Tibial nerve (tissue), 4 donors: ENCODE measurements around the gene TWNK.

Experiments used
- CTCF ChIP-seq, 5 experiments: fragments of 200-600 bp in 3 of 5; fragments of 450-650 bp in 2 of 5; sonication (generic) in 3 of 5; IDR thresholded peaks; one replicate each; pipeline ENCODE4 v1.5.1; 2016 to 2019; ENCODE audit warnings: antibody characterized with exemption in 5 of 5, mild to moderate bottlenecking in 3 of 5, moderate library complexity in 2 of 5
- EP300 ChIP-seq, 2 donors: sonication (generic); formaldehyde crosslinking; IDR thresholded peaks; one replicate each; pipeline ENCODE4 v1.6.1; 2017; ENCODE audit warnings: antibody characterized with exemption in 2 of 2, mild to moderate bottlenecking in 1 of 2
- POLR2A ChIP-seq, 2 donors: fragments of 450-650 bp; IDR thresholded peaks; one replicate each; pipeline ENCODE4 v1.6.1; 2017; ENCODE audit warnings: antibody characterized with exemption in 2 of 2, mild to moderate bottlenecking in 2 of 2, moderate library complexity in 2 of 2

DNA sequence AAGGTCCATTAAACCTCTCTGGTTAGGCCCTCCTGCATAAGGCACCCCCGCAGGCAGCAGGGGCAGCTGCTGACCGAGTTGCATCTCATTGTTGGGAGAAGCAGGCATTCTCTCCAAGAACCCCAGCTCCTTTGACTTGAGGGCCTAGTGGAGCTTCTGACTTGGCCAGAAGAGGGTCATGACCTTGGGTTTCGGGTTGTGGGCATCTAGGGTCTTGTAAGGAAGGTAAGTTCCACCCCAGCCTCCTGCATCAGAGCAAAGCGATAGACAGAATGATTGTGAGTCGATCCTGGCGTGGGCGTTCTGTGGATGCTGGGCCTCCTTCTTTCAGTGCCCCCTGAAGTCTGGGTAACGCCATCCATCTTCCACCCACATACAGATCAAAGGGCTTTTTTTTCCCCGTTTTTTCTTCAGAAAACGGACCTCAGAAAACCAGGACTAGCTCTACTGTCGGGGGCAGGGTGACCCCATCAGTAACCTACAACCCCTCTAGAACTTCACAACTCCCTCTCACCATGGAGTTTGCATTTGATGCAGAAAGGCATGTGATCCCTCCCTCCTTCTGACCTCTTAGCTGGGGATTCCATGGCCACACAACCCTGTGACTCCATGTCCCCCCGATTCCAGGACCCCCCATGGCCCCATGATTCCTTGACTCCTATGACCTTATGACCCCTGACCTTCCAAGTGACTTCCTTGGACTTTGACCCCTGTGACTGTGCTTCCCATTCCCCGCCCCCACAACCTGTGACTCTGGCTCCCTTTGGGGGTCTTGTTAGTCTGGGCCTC is 15.0 kb upstream of the TWNK start:
- no peak for TF ChIP-seq POLR2A (IDR thresholded peaks at IDR 0.05)
- TF ChIP-seq CTCF (IDR thresholded peaks at IDR 0.05), result no peak
- TF ChIP-seq EP300 (IDR thresholded peaks at IDR 0.05), result no peak
